ENCODE data around the gene GJC1. TPM values are rescaled to one million over a fixed set of nuclear protein-coding genes. Genes with fewer than 3 reads are reported as not detected.

Gene GJC1
- total and polyA plus RNA-seq, 9 of the 15 experiments (the other 6 are each of a cell fraction or from before 2014, with no cell fraction given) = 0.04 to 1.4 (median 0.18) TPM; not detected in 1

DNA sequence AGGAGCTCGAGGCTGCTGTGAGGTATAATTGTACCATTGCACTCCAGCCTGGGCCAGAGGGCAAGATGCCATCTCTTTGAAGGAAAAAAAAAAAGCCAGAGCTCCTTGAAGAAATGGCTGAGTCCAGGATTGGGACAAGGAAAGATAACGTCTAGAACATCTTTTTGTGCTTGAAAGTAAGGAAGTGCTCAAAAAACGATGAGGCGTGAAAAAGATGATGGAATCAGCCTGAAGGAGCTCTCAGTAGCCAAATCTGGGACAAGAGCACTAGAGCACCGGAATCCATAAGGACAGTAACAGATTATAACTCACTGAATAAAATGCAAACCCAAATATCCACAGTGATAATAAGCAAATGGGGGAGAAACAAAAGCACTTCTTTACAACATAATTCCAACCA, 47.0 kb upstream of the GJC1 start:
- H3K4me1 ChIP-seq (replicated peaks in 1 of 2; ENCODE audit: control insufficient read depth in 2 of 2, insufficient read depth in 2 of 2, low read length in 2 of 2) = no peaks in the 10 kb centered on the region

More for the DNA sequence above, 47.0 kb upstream of the GJC1 start:
- Histone ChIP-seq H3K79me2 (ENCODE audit: control insufficient read depth, insufficient read depth, low read length) (no peaks in the 10 kb centered on the region), H3K9me1 (ENCODE audit: control insufficient read depth, insufficient read depth, low read length) (no peaks in the 10 kb centered on the region), H4K20me1 (replicated peaks; ENCODE audit: control insufficient read depth, insufficient read depth, low read length) (no peaks in the 10 kb centered on the region), H3K4me2 (ENCODE audit: insufficient read depth, low read length) (no peak overlapping the region), H3K27ac (ENCODE audit: extremely low read depth, low read depth, low read length) (no peak overlapping the region), H3K9ac (ENCODE audit: insufficient read depth in 1 of 2, low read depth in 2 of 2, low read length in 2 of 2) (no peak overlapping the region), H2AFZ (ENCODE audit: low read depth, low read length) (no peak overlapping the region), H3K36me3 (ENCODE audit: control insufficient read depth, insufficient read depth, low read length) (peaks cover 90% of the 10 kb centered on the region), H3K27me3 (ENCODE audit: control insufficient read depth in 2 of 2, insufficient read depth in 2 of 2, low read length in 2 of 2) (no peaks in the 10 kb centered on the region), H3K9me3 (replicated peaks; ENCODE audit: control insufficient read depth, insufficient read depth, low read depth, low read length) (no peaks in the 10 kb centered on the region), H3K4me3 (no peak overlapping the region)
- ChIA-PET CTCF (ENCODE audit: low intra/inter-chr PET ratio) (no interaction called here), POLR2A (interaction anchor here (0.9 to 2.0 kb wide), 3 partner anchors 10 to 111 kb away, joined by 3 to 6 read pairs (median 4); no protein-coding TSS in a partner anchor)
- DNase-seq (ENCODE audit: extremely low read depth in 1 of 4, low spot score in 3 of 4) (no peak), FAIRE-seq (no peak), ATAC-seq (no peak)
- TF ChIP-seq, protein P1, sequence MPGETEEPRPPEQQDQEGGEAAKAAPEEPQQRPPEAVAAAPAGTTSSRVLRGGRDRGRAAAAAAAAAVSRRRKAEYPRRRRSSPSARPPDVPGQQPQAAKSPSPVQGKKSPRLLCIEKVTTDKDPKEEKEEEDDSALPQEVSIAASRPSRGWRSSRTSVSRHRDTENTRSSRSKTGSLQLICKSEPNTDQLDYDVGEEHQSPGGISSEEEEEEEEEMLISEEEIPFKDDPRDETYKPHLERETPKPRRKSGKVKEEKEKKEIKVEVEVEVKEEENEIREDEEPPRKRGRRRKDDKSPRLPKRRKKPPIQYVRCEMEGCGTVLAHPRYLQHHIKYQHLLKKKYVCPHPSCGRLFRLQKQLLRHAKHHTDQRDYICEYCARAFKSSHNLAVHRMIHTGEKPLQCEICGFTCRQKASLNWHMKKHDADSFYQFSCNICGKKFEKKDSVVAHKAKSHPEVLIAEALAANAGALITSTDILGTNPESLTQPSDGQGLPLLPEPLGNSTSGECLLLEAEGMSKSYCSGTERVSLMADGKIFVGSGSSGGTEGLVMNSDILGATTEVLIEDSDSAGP (CRISPR knock-in tag; IDR thresholded peaks at IDR 0.05) = no peak
- TF ChIP-seq ZNF217 (CRISPR knock-in tag; IDR thresholded peaks at IDR 0.05) (no peak), NR2C1 (IDR thresholded peaks at IDR 0.05) (no peak), NR2C1 (tag; IDR thresholded peaks at IDR 0.05) (no peak), NCOR1 (IDR thresholded peaks at IDR 0.05) (no peak), STAG1 (CRISPR knock-in tag; IDR thresholded peaks at IDR 0.05; ENCODE audit: borderline replicate concordance) (no peak), KLF10 (CRISPR knock-in tag; IDR thresholded peaks at IDR 0.05) (no peak), ZBED1 (IDR thresholded peaks at IDR 0.05) (no peak), BRF2 (IDR thresholded peaks at IDR 0.05; ENCODE audit: borderline replicate concordance, insufficient read depth, insufficient read length) (no peak), ZNF507 (tag; conservative IDR thresholded peaks at IDR 0.05) (no peak), SAFB (IDR thresholded peaks at IDR 0.05; ENCODE audit: borderline replicate concordance, low read depth, low read length) (no peak), PTTG1 (tag; IDR thresholded peaks at IDR 0.05; ENCODE audit: low read depth) (no peak), ZFP1 (CRISPR knock-in tag; IDR thresholded peaks at IDR 0.05) (no peak), ZBTB7A (IDR thresholded peaks at IDR 0.05; ENCODE audit: borderline replicate concordance, control insufficient read depth, low read depth, low read length) (no peak), TBL1XR1 (IDR thresholded peaks at IDR 0.05; ENCODE audit: low read length in 2 of 2) (no peak), EGR1 (conservative IDR thresholded peaks at IDR 0.05) (no peak), U2AF2 (optimal IDR thresholded peaks at IDR 0.05; ENCODE audit: low read depth, low read length) (no peak), ETS1 (conservative IDR thresholded peaks at IDR 0.05; ENCODE audit: control insufficient read depth, low read depth, low read length) (no peak), KHSRP (IDR thresholded peaks at IDR 0.05) (no peak)
- in situ Hi-C loops (cut with MboI) = no loop called here
- intact Hi-C loops (cut with micrococcal nuclease) = no loop called here
- no TSS peak for BruUV-seq (replicated peaks)
- 89% methylated on average over 5 of the region's 5 CpGs for WGBS (ENCODE audit: insufficient coverage, low coverage, missing lambda C conversion rate)
